ENCODE results near the gene UBAP1L.
"Not testable (repeated sequence)": the region's sequence is repeated elsewhere in the genome, so short reads cannot be mapped to it uniquely, and the experiment has no call there.

The UBAP1L gene

GRCh38 chr15:65115086-65115485, at the start of gene UBAP1L:
Gene UBAP1L (minus strand): TSS chr15:65115200. CDS start chr15:65106215, 8,985 bp downstream.
- no peak for DNase-seq

- DNase-seq, result no peak
Measured at GRCh38 chr15:65164139-65164538, 49.1 kb upstream of the UBAP1L start.

GRCh38 chr15:65163041-65163440, 48.0 kb upstream of the UBAP1L start:
- no peak for DNase-seq

- DNase-seq, result no peak
Measured at GRCh38 chr15:65156692-65157091, 41.7 kb upstream of the UBAP1L start.

GRCh38 chr15:65154720-65155119, 39.7 kb upstream of the UBAP1L start:
- DNase-seq, result no peak

GRCh38 chr15:65147902-65148301, 32.9 kb upstream of the UBAP1L start:
- DNase-seq, result no peak

GRCh38 chr15:65146438-65146837, 31.4 kb upstream of the UBAP1L start:
- no peak for DNase-seq

GRCh38 chr15:65138631-65139030, 23.6 kb upstream of the UBAP1L start:
- not testable (repeated sequence) for DNase-seq

GRCh38 chr15:65137893-65138292, 22.9 kb upstream of the UBAP1L start:
- DNase-seq, result not testable (repeated sequence)

- not testable (repeated sequence) for DNase-seq
Measured at GRCh38 chr15:65137089-65137488, 22.1 kb upstream of the UBAP1L start.

- no peak for DNase-seq
Measured at GRCh38 chr15:65134538-65134937, 19.5 kb upstream of the UBAP1L start.

- peak; percentile 88 for DNase-seq
Measured at GRCh38 chr15:65133548-65134200, 18.7 kb upstream of the UBAP1L start, which contains the start of gene PDCD7. Gene PDCD7 (minus strand): TSS chr15:65133808. CDS start chr15:65133781, 27 bp downstream.

GRCh38 chr15:65132878-65133547, 18.0 kb upstream of the UBAP1L start:
- DNase-seq, result peak; percentile 43

- DNase-seq, result no peak
Measured at GRCh38 chr15:65130941-65131340, 15.9 kb upstream of the UBAP1L start.

GRCh38 chr15:65115542-65115941, 542 bp upstream of the UBAP1L start:
- DNase-seq, result peak; percentile 59

GRCh38 chr15:65110676-65111292, 4.2 kb downstream of the UBAP1L start:
- no peak for DNase-seq

- no peak for DNase-seq
Measured at GRCh38 chr15:65106011-65106590, 8.9 kb downstream of the UBAP1L start.

GRCh38 chr15:65105038-65105437, 10.0 kb downstream of the UBAP1L start:
- DNase-seq, result no peak

- no peak for DNase-seq
Measured at GRCh38 chr15:65102912-65103311, 12.1 kb downstream of the UBAP1L start.

- DNase-seq, result no peak
Measured at GRCh38 chr15:65101891-65102708, 12.9 kb downstream of the UBAP1L start.

GRCh38 chr15:65101411-65101890, 13.5 kb downstream of the UBAP1L start:
- peak; percentile 40 for DNase-seq

GRCh38 chr15:65100442-65100841, 14.6 kb downstream of the UBAP1L start:
- no peak for DNase-seq

- not testable (repeated sequence) for DNase-seq
Measured at GRCh38 chr15:65099801-65100200, 15.2 kb downstream of the UBAP1L start.

Data from NCI-H146 (cell line).